Calu3 (cell line): ENCODE measurements around the gene NIPSNAP3A. TPM values are rescaled to one million over a fixed set of nuclear protein-coding genes. Genes with fewer than 3 reads are reported as not detected.

Experiments
- BruUV-seq: library from RNA; stranded (reverse); fragments of 400-500 nt; replicated peaks from 2 replicates; lab custom pipeline; 2021; lab: Mats Ljungman, UMichigan
- CTCF ChIA-PET: fragments of 300-600 bp; sonication (Branson Sonifier 250); formaldehyde crosslinking; loops from one replicate; lab custom pipeline; 2022; ENCODE audit warnings: antibody characterized with exemption; lab: Charles Lee
- DNase-seq: peaks from one replicate; pipeline ENCODE4 v3.0.0; 2022
- H3K27ac Mint-ChIP-seq: one replicate; pipeline ENCODE4 v1.8.0; 2022; ENCODE audit warnings: mixed read lengths; ENCODE audit not compliant: unreplicated experiment
- H3K27me3 Mint-ChIP-seq: one replicate; pipeline ENCODE4 v1.8.0; 2022; ENCODE audit warnings: mixed read lengths; ENCODE audit not compliant: unreplicated experiment
- H3K36me3 Mint-ChIP-seq: one replicate; pipeline ENCODE4 v1.8.0; 2022; ENCODE audit warnings: mild to moderate bottlenecking, moderate library complexity, mixed read lengths; ENCODE audit not compliant: insufficient read depth, unreplicated experiment
- H3K4me1 Mint-ChIP-seq: one replicate; pipeline ENCODE4 v1.8.0; 2022; ENCODE audit warnings: mild to moderate bottlenecking, low read depth, mixed read lengths; ENCODE audit not compliant: unreplicated experiment
- H3K4me3 Mint-ChIP-seq: one replicate; pipeline ENCODE4 v1.8.0; 2022; ENCODE audit warnings: mild to moderate bottlenecking, low read depth, moderate library complexity, mixed read lengths; ENCODE audit not compliant: unreplicated experiment
- H3K9me3 Mint-ChIP-seq: one replicate; pipeline ENCODE4 v1.8.0; 2022; ENCODE audit warnings: low read depth, mixed read lengths; ENCODE audit not compliant: unreplicated experiment
- CTCF ChIP-seq: fragments of 200-600 bp; IDR thresholded peaks from one replicate; pipeline ENCODE4 v1.8.0; 2022; ENCODE audit warnings: antibody characterized with exemption; ENCODE audit not compliant: unreplicated experiment
- intact Hi-C: fragments of 100-400 bp; cut with micrococcal nuclease; formaldehyde crosslinking; loops from one replicate; pipeline ENCODE4 v1.10.0; 2022; ENCODE audit not compliant: unreplicated experiment
- total RNA-seq: library from RNA; stranded (reverse); gene quantifications from 2 replicates; pipeline ENCODE4 v1.2.3, GENCODE V29; 2022

Gene NIPSNAP3A
- total RNA-seq, 1 experiment from 2014 or later, result 8.0 TPM

- peaks cover 10% of the 10 kb centered on the region for H3K27me3 Mint-ChIP-seq
- CTCF ChIA-PET, result no interaction called here
These were observed 26.6 kb downstream of the NIPSNAP3A start for GRCh38 chr9:104774132-104774531.

GRCh38 chr9:104774831-104775573, 27.5 kb downstream of the NIPSNAP3A start:
- peaks cover 10% of the 10 kb centered on the region for H3K27me3 Mint-ChIP-seq
- intact Hi-C loops, result no loop called here
- TF ChIP-seq CTCF, result no peak
- no peaks in the 10 kb centered on the region for H3K4me1 Mint-ChIP-seq
- no peaks in the 10 kb centered on the region for H3K36me3 Mint-ChIP-seq
- no peak overlapping the region for H3K4me3 Mint-ChIP-seq
- no peaks in the 10 kb centered on the region for H3K9me3 Mint-ChIP-seq
- no TSS peak for BruUV-seq
- no peak for DNase-seq
- no peak overlapping the region for H3K27ac Mint-ChIP-seq
- CTCF ChIA-PET, result no interaction called here

More at GRCh38 chr9:104774132-104774531, 26.6 kb downstream of the NIPSNAP3A start:
- Mint-ChIP-seq H3K36me3 (no peaks in the 10 kb centered on the region), H3K4me1 (no peaks in the 10 kb centered on the region), H3K9me3 (no peaks in the 10 kb centered on the region), H3K27ac (no peak overlapping the region), H3K4me3 (no peak overlapping the region)
- BruUV-seq, result no TSS peak
- intact Hi-C loops, result no loop called here
- no peak for TF ChIP-seq CTCF
- no peak for DNase-seq

- Mint-ChIP-seq H3K4me3 (no peak overlapping the region), H3K36me3 (no peaks in the 10 kb centered on the region), H3K4me1 (no peaks in the 10 kb centered on the region), H3K9me3 (no peaks in the 10 kb centered on the region), H3K27me3 (peaks cover 10% of the 10 kb centered on the region), H3K27ac (no peak overlapping the region)
- no peak for DNase-seq
- BruUV-seq, result no TSS peak
- CTCF ChIA-PET, result no interaction called here
- no peak for TF ChIP-seq CTCF
- intact Hi-C loops, result no loop called here
These were observed 28.1 kb downstream of the NIPSNAP3A start for GRCh38 chr9:104775574-104775936.

- Mint-ChIP-seq H3K27ac (no peak overlapping the region), H3K9me3 (no peaks in the 10 kb centered on the region), H3K36me3 (no peaks in the 10 kb centered on the region), H3K4me1 (no peaks in the 10 kb centered on the region), H3K27me3 (peaks cover 10% of the 10 kb centered on the region), H3K4me3 (no peak overlapping the region)
- intact Hi-C loops, result no loop called here
- DNase-seq, result no peak
- TF ChIP-seq CTCF, result no peak
- no TSS peak for BruUV-seq
- CTCF ChIA-PET, result no interaction called here
These were observed 28.5 kb downstream of the NIPSNAP3A start for GRCh38 chr9:104775976-104776375.
